Gastroesophageal sphincter (tissue), 3 donors: Measurements from ENCODE around the gene HOXA6.
A peak's percentile ranks its signal among the peaks of the same experiment; 100 is the strongest.

ENCODE experiments used
- CTCF ChIP-seq, 4 experiments: fragments of 200-600 bp in 2 of 4; fragments of 450-650 bp in 2 of 4; sonication (generic) in 1 of 4; IDR thresholded peaks; one replicate each; pipeline ENCODE4 v1.5.1; 2017 to 2019; ENCODE audit warnings: antibody characterized with exemption in 4 of 4, mild to moderate bottlenecking in 2 of 4, moderate library complexity in 2 of 4
- POLR2AphosphoS5 ChIP-seq: sonication (generic); formaldehyde crosslinking; IDR thresholded peaks from one replicate; pipeline ENCODE4 v1.6.1; 2017; ENCODE audit warnings: antibody characterized with exemption

GRCh38 chr7:27143023-27143949 lies 4.3 kb downstream of the HOXA6 start, which contains the start of gene HOXA5:
- peak; percentile 93 to 99 (median 98) for TF ChIP-seq CTCF (IDR thresholded peaks at IDR 0.05)
- peak; percentile 98 for TF ChIP-seq POLR2AphosphoS5
